DND-41 (cell line): Measurements from ENCODE around the gene CPEB1.
"Not testable (repeated sequence)": the region's sequence is repeated elsewhere in the genome, so short reads cannot be mapped to it uniquely, and the experiment has no call there.

Experiments
- ATAC-seq: fragments of 200-7000 bp; cut with Tn5 transposase; 3 replicates; pipeline ENCODE4 v1.9.1; 2021; ENCODE audit warnings: low read depth; ENCODE audit not compliant: insufficient read depth
- DNase-seq: peaks from one replicate; pipeline ENCODE4 v3.0.0-alpha.2; 2020
- H2AFZ ChIP-seq: 2 replicates; pipeline ENCODE4 v1.6.0; 2012; ENCODE audit warnings: low read depth, low read length
- H3K27ac ChIP-seq: 2 replicates; pipeline ENCODE4 v1.5.1; 2012; ENCODE audit warnings: low read length, inconsistent platforms
- H3K27me3 ChIP-seq: fragments of 200-600 bp; sonication (generic); 2 replicates; pipeline ENCODE4 v1.6.0; 2012; ENCODE audit warnings: low read length, mild to moderate bottlenecking, inconsistent platforms; ENCODE audit not compliant: insufficient read depth, poor library complexity
- H3K36me3 ChIP-seq: 2 replicates; pipeline ENCODE4 v1.5.1; 2012; ENCODE audit warnings: low read length, inconsistent platforms; ENCODE audit not compliant: insufficient read depth
- H3K4me1 ChIP-seq: 2 replicates; pipeline ENCODE4 v1.5.1; 2012; ENCODE audit warnings: mild to moderate bottlenecking, low read length; ENCODE audit not compliant: insufficient read depth
- H3K4me2 ChIP-seq: 2 replicates; pipeline ENCODE4 v1.6.0; 2012; ENCODE audit warnings: mild to moderate bottlenecking, moderate library complexity, low read length, inconsistent platforms; ENCODE audit not compliant: insufficient read depth
- H3K4me3 ChIP-seq, 2 experiments: fragments of 200-600 bp in 1 of 2; shearing (Covaris generic) in 1 of 2; 2 replicates each; pipeline ENCODE4 v1.5.1; 2012 to 2016; ENCODE audit warnings: inconsistent platforms in 2 of 2, low read length in 2 of 2, mild to moderate bottlenecking in 2 of 2, low read depth in 1 of 2, moderate library complexity in 1 of 2
- H3K79me2 ChIP-seq: 2 replicates; pipeline ENCODE4 v1.6.0; 2012; ENCODE audit warnings: low read length, inconsistent platforms; ENCODE audit not compliant: insufficient read depth
- H3K9ac ChIP-seq: 2 replicates; pipeline ENCODE4 v1.6.0; 2012; ENCODE audit warnings: low read depth, mild to moderate bottlenecking, inconsistent platforms, low read length, moderate library complexity
- H3K9me3 ChIP-seq: 2 replicates; pipeline ENCODE4 v1.5.1; 2012; ENCODE audit warnings: low read length, moderate library complexity, mild to moderate bottlenecking, inconsistent platforms; ENCODE audit not compliant: insufficient read depth, severe bottlenecking
- H4K20me1 ChIP-seq: 2 replicates; pipeline ENCODE4 v1.6.0; 2012; ENCODE audit warnings: low read length; ENCODE audit not compliant: insufficient read depth
- CTCF ChIP-seq: IDR thresholded peaks from 2 replicates; pipeline ENCODE4 v1.5.1; 2012; ENCODE audit warnings: borderline replicate concordance, low read length, moderate library complexity, mild to moderate bottlenecking; ENCODE audit not compliant: poor library complexity, severe bottlenecking; ENCODE audit errors: extremely low read depth
- EZH2 ChIP-seq: IDR thresholded peaks from 3 replicates; pipeline ENCODE4 v1.6.1; 2012; ENCODE audit warnings: borderline replicate concordance, low read depth, mild to moderate bottlenecking, moderate library complexity, low read length, inconsistent platforms; ENCODE audit not compliant: severe bottlenecking

CPEB1 gene

GRCh38 chr15:82535566-82536408 is 111.4 kb downstream of the CPEB1 start:
- peaks cover 49% of the 10 kb centered on the region for H4K20me1 ChIP-seq
- no peak overlapping the region for H2AFZ ChIP-seq
- no peak overlapping the region for H3K9ac ChIP-seq
- H3K4me2 ChIP-seq = no peak overlapping the region
- no peak overlapping the region for H3K4me3 ChIP-seq
- DNase-seq = no peak
- H3K4me1 ChIP-seq = peaks cover 21% of the 10 kb centered on the region
- no peaks in the 10 kb centered on the region for H3K27me3 ChIP-seq
- TF ChIP-seq CTCF = no peak
- no peak for TF ChIP-seq EZH2
- no peak for ATAC-seq
- H3K36me3 ChIP-seq = peaks cover 66% of the 10 kb centered on the region
- H3K9me3 ChIP-seq = no peaks in the 10 kb centered on the region
- peaks cover 32% of the 10 kb centered on the region for H3K79me2 ChIP-seq
- H3K27ac ChIP-seq = no peak overlapping the region

GRCh38 chr15:82535151-82535550 is 112.0 kb downstream of the CPEB1 start:
- not testable (repeated sequence) for H3K27ac ChIP-seq, H3K9ac ChIP-seq, H3K4me2 ChIP-seq, H3K4me3 ChIP-seq, H3K27me3 ChIP-seq, H3K9me3 ChIP-seq, H2AFZ ChIP-seq, DNase-seq, ATAC-seq
- Histone ChIP-seq H3K79me2 (peaks cover 30% of the 10 kb centered on the region), H4K20me1 (peaks cover 48% of the 10 kb centered on the region), H3K36me3 (peaks cover 65% of the 10 kb centered on the region), H3K4me1 (peaks cover 22% of the 10 kb centered on the region)

GRCh38 chr15:82534457-82534861 is 112.7 kb downstream of the CPEB1 start:
- H2AFZ ChIP-seq, H3K9ac ChIP-seq, H3K27ac ChIP-seq, H3K9me3 ChIP-seq, H3K27me3 ChIP-seq, H3K4me3 ChIP-seq, DNase-seq, ATAC-seq, H3K4me2 ChIP-seq: not testable (repeated sequence)
- Histone ChIP-seq H4K20me1 (peaks cover 42% of the 10 kb centered on the region), H3K79me2 (peaks cover 23% of the 10 kb centered on the region), H3K36me3 (peaks cover 58% of the 10 kb centered on the region), H3K4me1 (peaks cover 22% of the 10 kb centered on the region)

- no peak for ATAC-seq
- no peak overlapping the region for H3K9ac ChIP-seq
- peaks cover 36% of the 10 kb centered on the region for H4K20me1 ChIP-seq
- DNase-seq = no peak
- H3K4me2 ChIP-seq = no peak overlapping the region
- no peak for TF ChIP-seq EZH2
- TF ChIP-seq CTCF = no peak
- H3K27me3 ChIP-seq = no peaks in the 10 kb centered on the region
- no peaks in the 10 kb centered on the region for H3K9me3 ChIP-seq
- H3K27ac ChIP-seq = no peak overlapping the region
- H2AFZ ChIP-seq = no peak overlapping the region
- H3K4me3 ChIP-seq = no peak overlapping the region
- H3K36me3 ChIP-seq = peaks cover 52% of the 10 kb centered on the region
- peaks cover 16% of the 10 kb centered on the region for H3K4me1 ChIP-seq
- H3K79me2 ChIP-seq = peaks cover 17% of the 10 kb centered on the region
These were observed 113.4 kb downstream of the CPEB1 start for GRCh38 chr15:82533801-82534200.
